ENCODE results near the gene UBE2Z. TPM values are rescaled to one million over a fixed set of nuclear protein-coding genes. Genes with fewer than 3 reads are reported as not detected.

The UBE2Z gene
- total and polyA plus RNA-seq, 2 of the 13 experiments (the other 11 are each of a cell fraction or from before 2014, with no cell fraction given) = 63.2 to 122 TPM

DNA sequence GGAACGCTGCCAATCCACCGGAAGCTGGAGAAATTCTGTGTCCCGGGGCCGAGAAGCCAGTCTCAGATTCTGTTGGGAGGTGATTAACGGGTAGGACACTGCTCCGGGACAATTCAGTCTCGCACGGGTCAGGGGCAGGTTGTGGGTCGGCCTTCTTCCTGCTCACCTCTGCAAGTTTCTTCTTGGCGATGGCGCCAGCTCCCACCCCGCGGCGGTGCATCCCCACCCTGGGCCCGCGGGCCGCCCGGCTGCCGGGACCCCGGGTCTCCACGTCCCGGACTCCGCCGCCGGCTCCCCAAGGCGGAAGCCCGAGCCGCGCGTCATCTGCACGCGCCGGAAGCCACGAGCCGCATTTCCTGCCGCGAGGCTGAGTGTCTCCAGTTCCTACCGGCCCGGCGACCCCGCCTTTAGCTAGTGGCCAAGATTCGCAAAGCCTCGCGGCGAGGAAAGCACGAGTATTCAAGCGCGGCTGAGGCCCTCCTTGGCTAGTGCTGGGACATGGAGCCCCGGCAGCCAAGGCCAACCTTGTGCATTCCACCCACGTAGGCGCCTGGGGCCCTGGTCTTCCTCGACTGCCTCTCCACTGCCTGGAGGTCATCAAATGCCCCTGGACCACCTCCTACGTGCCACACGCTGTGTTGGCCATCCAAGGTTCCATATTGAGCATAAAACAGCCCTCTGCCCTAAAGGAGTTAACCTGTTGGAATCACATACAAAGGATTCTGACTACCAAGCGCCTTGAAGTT is 36.5 kb downstream of the UBE2Z start, which contains the start of gene SNF8 (continued):
- TF ChIP-seq, protein P1, sequence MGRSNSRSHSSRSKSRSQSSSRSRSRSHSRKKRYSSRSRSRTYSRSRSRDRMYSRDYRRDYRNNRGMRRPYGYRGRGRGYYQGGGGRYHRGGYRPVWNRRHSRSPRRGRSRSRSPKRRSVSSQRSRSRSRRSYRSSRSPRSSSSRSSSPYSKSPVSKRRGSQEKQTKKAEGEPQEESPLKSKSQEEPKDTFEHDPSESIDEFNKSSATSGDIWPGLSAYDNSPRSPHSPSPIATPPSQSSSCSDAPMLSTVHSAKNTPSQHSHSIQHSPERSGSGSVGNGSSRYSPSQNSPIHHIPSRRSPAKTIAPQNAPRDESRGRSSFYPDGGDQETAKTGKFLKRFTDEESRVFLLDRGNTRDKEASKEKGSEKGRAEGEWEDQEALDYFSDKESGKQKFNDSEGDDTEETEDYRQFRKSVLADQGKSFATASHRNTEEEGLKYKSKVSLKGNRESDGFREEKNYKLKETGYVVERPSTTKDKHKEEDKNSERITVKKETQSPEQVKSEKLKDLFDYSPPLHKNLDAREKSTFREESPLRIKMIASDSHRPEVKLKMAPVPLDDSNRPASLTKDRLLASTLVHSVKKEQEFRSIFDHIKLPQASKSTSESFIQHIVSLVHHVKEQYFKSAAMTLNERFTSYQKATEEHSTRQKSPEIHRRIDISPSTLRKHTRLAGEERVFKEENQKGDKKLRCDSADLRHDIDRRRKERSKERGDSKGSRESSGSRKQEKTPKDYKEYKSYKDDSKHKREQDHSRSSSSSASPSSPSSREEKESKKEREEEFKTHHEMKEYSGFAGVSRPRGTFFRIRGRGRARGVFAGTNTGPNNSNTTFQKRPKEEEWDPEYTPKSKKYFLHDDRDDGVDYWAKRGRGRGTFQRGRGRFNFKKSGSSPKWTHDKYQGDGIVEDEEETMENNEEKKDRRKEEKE (IDR thresholded peaks at IDR 0.05) = no peak
- TF ChIP-seq, protein P2, sequence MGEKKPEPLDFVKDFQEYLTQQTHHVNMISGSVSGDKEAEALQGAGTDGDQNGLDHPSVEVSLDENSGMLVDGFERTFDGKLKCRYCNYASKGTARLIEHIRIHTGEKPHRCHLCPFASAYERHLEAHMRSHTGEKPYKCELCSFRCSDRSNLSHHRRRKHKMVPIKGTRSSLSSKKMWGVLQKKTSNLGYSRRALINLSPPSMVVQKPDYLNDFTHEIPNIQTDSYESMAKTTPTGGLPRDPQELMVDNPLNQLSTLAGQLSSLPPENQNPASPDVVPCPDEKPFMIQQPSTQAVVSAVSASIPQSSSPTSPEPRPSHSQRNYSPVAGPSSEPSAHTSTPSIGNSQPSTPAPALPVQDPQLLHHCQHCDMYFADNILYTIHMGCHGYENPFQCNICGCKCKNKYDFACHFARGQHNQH (CRISPR knock-in tag; IDR thresholded peaks at IDR 0.05) = peak; percentile 85; the same call in 1 of the 2 replicates
- TF ChIP-seq REXO4 (CRISPR knock-in tag; IDR thresholded peaks at IDR 0.05; ENCODE audit: borderline replicate concordance) = no peak
- peak; percentile 93; the same call in 1 of the 2 replicates for TF ChIP-seq NPAS2 (CRISPR knock-in tag; IDR thresholded peaks at IDR 0.05; ENCODE audit: borderline replicate concordance)
- peak; percentile 97; the same call in 1 of the 2 replicates for TF ChIP-seq ZNF816 (CRISPR knock-in tag; IDR thresholded peaks at IDR 0.05; ENCODE audit: borderline replicate concordance)
- TF ChIP-seq, protein P3, sequence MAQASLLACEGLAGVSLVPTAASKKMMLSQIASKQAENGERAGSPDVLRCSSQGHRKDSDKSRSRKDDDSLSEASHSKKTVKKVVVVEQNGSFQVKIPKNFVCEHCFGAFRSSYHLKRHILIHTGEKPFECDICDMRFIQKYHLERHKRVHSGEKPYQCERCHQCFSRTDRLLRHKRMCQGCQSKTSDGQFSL (CRISPR knock-in tag; IDR thresholded peaks at IDR 0.05) = peak; percentile 83; the same call in 1 of the 2 replicates
- TF ChIP-seq KDM2A (CRISPR knock-in tag; IDR thresholded peaks at IDR 0.05; ENCODE audit: borderline replicate concordance, low read depth) = peak; percentile 96
- 0 out of 2 replicates have a peak, but pooled peaks have one; percentile 73 for TF ChIP-seq ZNF138 (CRISPR knock-in tag; IDR thresholded peaks at IDR 0.05; ENCODE audit: low read depth)
- TF ChIP-seq, protein P4, sequence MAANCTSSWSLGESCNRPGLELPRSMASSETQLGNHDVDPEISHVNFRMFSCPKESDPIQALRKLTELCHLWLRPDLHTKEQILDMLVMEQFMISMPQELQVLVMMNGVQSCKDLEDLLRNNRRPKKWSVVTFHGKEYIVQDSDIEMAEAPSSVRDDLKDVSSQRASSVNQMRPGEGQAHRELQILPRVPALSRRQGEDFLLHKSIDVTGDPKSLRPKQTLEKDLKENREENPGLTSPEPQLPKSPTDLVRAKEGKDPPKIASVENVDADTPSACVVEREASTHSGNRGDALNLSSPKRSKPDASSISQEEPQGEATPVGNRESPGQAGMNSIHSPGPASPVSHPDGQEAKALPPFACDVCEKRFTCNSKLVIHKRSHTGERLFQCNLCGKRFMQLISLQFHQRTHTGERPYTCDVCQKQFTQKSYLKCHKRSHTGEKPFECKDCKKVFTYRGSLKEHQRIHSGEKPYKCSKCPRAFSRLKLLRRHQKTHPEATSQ (CRISPR knock-in tag; IDR thresholded peaks at IDR 0.05; ENCODE audit: borderline replicate concordance) = no peak
- 0 out of 2 replicates have a peak, but pooled peaks have one; percentile 80 for TF ChIP-seq ZNF251 (CRISPR knock-in tag; IDR thresholded peaks at IDR 0.05)
- no peak for TF ChIP-seq KLF9 (CRISPR knock-in tag; IDR thresholded peaks at IDR 0.05; ENCODE audit: low read depth)
- TF ChIP-seq, protein P5, sequence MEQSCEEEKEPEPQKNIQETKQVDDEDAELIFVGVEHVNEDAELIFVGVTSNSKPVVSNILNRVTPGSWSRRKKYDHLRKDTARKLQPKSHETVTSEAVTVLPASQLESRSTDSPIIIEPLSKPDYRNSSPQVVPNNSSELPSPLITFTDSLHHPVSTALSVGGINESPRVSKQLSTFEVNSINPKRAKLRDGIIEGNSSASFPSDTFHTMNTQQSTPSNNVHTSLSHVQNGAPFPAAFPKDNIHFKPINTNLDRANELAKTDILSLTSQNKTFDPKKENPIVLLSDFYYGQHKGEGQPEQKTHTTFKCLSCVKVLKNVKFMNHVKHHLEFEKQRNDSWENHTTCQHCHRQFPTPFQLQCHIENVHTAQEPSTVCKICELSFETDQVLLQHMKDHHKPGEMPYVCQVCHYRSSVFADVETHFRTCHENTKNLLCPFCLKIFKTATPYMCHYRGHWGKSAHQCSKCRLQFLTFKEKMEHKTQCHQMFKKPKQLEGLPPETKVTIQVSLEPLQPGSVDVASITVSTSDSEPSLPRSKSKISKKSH (CRISPR knock-in tag; IDR thresholded peaks at IDR 0.05; ENCODE audit: borderline replicate concordance) = peak; percentile 93
- TF ChIP-seq, protein P6, sequence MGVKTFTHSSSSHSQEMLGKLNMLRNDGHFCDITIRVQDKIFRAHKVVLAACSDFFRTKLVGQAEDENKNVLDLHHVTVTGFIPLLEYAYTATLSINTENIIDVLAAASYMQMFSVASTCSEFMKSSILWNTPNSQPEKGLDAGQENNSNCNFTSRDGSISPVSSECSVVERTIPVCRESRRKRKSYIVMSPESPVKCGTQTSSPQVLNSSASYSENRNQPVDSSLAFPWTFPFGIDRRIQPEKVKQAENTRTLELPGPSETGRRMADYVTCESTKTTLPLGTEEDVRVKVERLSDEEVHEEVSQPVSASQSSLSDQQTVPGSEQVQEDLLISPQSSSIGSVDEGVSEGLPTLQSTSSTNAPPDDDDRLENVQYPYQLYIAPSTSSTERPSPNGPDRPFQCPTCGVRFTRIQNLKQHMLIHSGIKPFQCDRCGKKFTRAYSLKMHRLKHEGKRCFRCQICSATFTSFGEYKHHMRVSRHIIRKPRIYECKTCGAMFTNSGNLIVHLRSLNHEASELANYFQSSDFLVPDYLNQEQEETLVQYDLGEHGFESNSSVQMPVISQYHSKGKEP (CRISPR knock-in tag; IDR thresholded peaks at IDR 0.05) = no peak; the same call in 1 of the 2 replicates
- peak; percentile 99 for TF ChIP-seq ZFX (CRISPR knock-in tag; IDR thresholded peaks at IDR 0.05; ENCODE audit: low read depth)
- TF ChIP-seq SMARCE1 (IDR thresholded peaks at IDR 0.05; ENCODE audit: borderline replicate concordance) = no peak
- peak; percentile 98 for TF ChIP-seq POLR2G (IDR thresholded peaks at IDR 0.05; ENCODE audit: low read depth, low read length)
- no peak for TF ChIP-seq RORA (CRISPR knock-in tag; IDR thresholded peaks at IDR 0.05)
- peak; percentile 85; the same call in 1 of the 2 replicates for TF ChIP-seq MEIS1 (CRISPR knock-in tag; IDR thresholded peaks at IDR 0.05; ENCODE audit: borderline replicate concordance)
- TF ChIP-seq, protein P7, sequence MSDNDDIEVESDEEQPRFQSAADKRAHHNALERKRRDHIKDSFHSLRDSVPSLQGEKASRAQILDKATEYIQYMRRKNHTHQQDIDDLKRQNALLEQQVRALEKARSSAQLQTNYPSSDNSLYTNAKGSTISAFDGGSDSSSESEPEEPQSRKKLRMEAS (IDR thresholded peaks at IDR 0.05) = peak; percentile 99

Measured in HepG2 (cell line).